GM21367 (cell line): ENCODE data around the gene ZNF564.
"Not testable (repeated sequence)": the region's sequence is repeated elsewhere in the genome, so short reads cannot be mapped to it uniquely, and the experiment has no call there.

Source experiments
- ATAC-seq: cut with Tn5 transposase; IDR thresholded peaks from one replicate; pipeline ENCODE4 v1.9.1; 2021; ENCODE audit not compliant: unreplicated experiment

ZNF564 gene

GRCh38 chr19:12513531-12514061 lies 37.7 kb downstream of the ZNF564 start:
- ATAC-seq = no peak

- ATAC-seq = no peak
These were observed 54.2 kb downstream of the ZNF564 start for GRCh38 chr19:12497032-12497431.

- no peak for ATAC-seq
These were observed 54.8 kb downstream of the ZNF564 start for GRCh38 chr19:12496480-12496879.

- ATAC-seq = peak; percentile 78
These were observed 56.1 kb downstream of the ZNF564 start for GRCh38 chr19:12495002-12495802.

- ATAC-seq = no peak
These were observed 56.9 kb downstream of the ZNF564 start for GRCh38 chr19:12494260-12494860.

- ATAC-seq = not testable (repeated sequence)
These were observed 65.0 kb downstream of the ZNF564 start for GRCh38 chr19:12486265-12486783.

GRCh38 chr19:12485571-12485970 lies 65.7 kb downstream of the ZNF564 start:
- ATAC-seq = no peak

GRCh38 chr19:12485052-12485416 lies 66.2 kb downstream of the ZNF564 start:
- no peak for ATAC-seq

GRCh38 chr19:12484371-12485051 lies 66.8 kb downstream of the ZNF564 start, which contains the start of gene ZNF709:
TSS of gene ZNF709 (minus strand) at chr19:12484816. CDS start at chr19:12484657, 159 bp downstream.
- peak; percentile 88 for ATAC-seq

- ATAC-seq = no peak
These were observed 67.3 kb downstream of the ZNF564 start for GRCh38 chr19:12484011-12484370.

GRCh38 chr19:12482509-12482886 lies 68.8 kb downstream of the ZNF564 start:
- no peak for ATAC-seq

GRCh38 chr19:12481781-12482508 lies 69.3 kb downstream of the ZNF564 start:
- no peak for ATAC-seq

- ATAC-seq = no peak
These were observed 72.9 kb downstream of the ZNF564 start for GRCh38 chr19:12478234-12478941.
